ENCODE measurements around the gene THSD4. TPM values are rescaled to one million over a fixed set of nuclear protein-coding genes. Genes with fewer than 3 reads are reported as not detected.
A peak's percentile ranks its signal among the peaks of the same experiment; 100 is the strongest.

THSD4 gene
- total RNA-seq, 2 donors from 2014 or later = 71.2 to 150 TPM

DNA sequence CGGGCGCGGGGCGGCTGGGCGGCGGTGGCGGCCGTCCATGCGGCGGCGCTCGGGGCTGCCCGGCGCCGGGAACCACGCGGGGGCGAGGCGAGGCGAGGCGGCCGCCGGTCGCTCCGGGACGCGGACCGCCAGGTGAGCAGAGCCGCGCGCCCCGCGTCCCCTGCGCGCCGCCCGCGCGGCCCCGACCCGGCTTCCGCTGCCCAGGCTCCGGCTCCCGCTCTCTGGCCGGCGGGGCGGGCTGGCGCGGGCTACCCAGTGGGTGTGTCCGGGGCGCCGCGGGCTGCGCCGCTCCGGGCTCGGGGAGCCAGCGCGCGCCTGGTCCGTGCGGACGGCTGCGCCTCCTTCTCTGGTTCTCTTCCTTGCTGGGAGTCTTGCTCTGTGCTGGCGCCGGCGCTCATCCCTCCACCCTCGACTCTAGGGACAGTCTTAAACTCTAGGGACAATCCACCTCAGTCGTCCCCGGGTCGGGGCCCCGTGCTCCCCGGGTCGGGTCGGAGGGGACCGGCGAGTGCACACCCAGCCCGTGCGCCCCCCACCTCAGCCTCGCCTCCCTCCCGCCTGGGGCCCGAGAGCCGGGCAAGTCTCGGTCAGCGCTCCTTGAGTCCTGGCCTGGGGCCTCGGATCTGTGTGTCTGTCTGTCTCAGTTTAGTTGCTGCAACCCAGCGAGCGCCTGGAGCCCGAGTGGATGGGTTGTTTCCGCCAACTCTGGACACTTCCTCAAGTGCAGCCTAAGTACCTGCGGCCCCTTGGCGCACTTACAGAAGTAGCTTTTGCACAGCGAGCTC, 488 bp downstream of the THSD4 start:
- Histone ChIP-seq H3K4me3 (peak overlapping the region; percentile 77), H3K27ac (peak overlapping the region; percentile 88 to 90), H3K27me3 (replicated peaks; ENCODE audit: insufficient read depth) (no peaks in the 10 kb centered on the region), H3K36me3 (no peaks in the 10 kb centered on the region), H3K4me1 (ENCODE audit: control insufficient read depth in 1 of 2, low read depth in 2 of 2) (peaks cover 0 to 44% of the 10 kb centered on the region in 2 donors), H3K9me3 (no peaks in the 10 kb centered on the region)
- ATAC-seq (ENCODE audit: insufficient number of reproducible peaks, low FRiP score, low read depth) = peak; percentile 57
- TF ChIP-seq, protein P1, sequence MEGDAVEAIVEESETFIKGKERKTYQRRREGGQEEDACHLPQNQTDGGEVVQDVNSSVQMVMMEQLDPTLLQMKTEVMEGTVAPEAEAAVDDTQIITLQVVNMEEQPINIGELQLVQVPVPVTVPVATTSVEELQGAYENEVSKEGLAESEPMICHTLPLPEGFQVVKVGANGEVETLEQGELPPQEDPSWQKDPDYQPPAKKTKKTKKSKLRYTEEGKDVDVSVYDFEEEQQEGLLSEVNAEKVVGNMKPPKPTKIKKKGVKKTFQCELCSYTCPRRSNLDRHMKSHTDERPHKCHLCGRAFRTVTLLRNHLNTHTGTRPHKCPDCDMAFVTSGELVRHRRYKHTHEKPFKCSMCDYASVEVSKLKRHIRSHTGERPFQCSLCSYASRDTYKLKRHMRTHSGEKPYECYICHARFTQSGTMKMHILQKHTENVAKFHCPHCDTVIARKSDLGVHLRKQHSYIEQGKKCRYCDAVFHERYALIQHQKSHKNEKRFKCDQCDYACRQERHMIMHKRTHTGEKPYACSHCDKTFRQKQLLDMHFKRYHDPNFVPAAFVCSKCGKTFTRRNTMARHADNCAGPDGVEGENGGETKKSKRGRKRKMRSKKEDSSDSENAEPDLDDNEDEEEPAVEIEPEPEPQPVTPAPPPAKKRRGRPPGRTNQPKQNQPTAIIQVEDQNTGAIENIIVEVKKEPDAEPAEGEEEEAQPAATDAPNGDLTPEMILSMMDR (IDR thresholded peaks at IDR 0.05) = no peak
- DNase-seq (ENCODE audit: low spot score) = no peak

DNA sequence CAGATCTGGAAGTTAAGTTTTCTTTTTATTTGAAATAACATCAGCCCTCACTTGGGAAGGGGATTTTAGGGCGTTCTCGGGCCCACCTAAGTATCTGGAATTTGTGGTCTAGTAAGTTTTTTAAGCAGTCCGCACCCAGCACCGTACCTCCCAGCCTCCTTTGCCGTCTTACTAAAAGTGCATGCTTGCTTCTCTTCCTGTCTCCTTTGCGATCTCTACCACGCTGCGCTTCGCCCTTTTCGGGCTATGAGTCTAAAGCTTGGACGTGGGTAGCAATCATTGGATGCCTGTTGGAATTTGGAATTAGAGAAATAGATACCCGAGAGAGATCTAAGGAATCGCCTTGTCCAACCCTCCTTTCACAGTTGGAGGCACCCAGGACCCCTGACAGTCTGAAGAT, 1.1 kb downstream of the THSD4 start:
- Histone ChIP-seq H3K9me3 (no peaks in the 10 kb centered on the region), H3K4me1 (ENCODE audit: control insufficient read depth in 1 of 2, low read depth in 2 of 2) (peaks cover 0 to 44% of the 10 kb centered on the region in 2 donors), H3K4me3 (peak overlapping the region; percentile 77), H3K27ac (peak overlapping the region; percentile 88 to 90), H3K36me3 (no peaks in the 10 kb centered on the region), H3K27me3 (replicated peaks; ENCODE audit: insufficient read depth) (no peaks in the 10 kb centered on the region)
- no peak for DNase-seq (ENCODE audit: low spot score)
- TF ChIP-seq, protein P1 (IDR thresholded peaks at IDR 0.05) = no peak
- no peak for ATAC-seq (ENCODE audit: insufficient number of reproducible peaks, low FRiP score, low read depth)

DNA sequence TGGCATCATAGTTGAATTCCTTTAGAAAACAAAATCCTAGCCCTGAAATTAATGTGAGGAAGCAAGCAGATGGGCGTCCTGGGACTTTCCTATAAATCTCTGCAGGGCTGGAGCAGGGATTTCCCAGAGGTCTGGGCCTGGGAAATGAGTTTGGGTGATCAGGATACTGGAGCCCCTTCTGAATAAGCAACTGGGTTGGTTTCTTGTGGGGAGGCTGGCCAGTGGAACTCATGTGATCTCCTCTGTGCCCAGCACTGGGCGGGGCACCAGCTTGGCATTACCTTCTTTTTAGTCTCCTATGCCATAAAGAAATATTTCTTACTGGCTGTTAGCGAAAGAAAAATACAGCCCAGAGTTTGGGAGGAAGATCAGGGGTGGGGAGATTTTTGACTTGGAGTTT, 1.7 kb downstream of the THSD4 start:
- peak overlapping the region; percentile 77 for H3K4me3 ChIP-seq
- no peak for ATAC-seq (ENCODE audit: insufficient number of reproducible peaks, low FRiP score, low read depth)
- no peak for DNase-seq (ENCODE audit: low spot score)

DNA sequence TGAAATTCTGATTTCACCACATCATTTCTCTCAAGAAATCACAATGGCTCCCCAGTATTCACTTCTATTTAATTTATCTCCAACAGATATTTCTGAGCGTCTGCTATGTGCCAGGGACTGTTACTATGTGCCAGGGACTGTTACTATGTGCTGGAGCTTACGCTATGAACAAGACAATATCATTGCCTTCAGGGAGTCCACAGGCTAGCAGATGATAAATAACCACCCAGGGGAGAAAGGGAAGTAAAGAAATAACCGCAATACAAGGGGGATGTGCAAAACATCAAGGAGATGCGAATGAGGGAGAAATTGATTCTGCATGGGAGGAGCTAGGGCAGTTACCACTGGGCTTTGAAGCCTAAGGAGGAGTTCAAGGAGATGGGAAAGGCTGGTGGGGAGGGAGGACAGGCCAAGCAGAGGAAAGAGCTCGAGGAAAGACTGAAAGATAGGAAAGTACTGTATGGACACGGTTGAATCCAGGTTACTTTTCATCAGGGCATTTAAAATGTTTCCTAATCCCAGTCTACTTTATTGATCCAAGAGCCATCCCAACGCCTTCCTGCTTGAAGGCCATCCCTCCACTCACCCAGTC, 2.5 kb downstream of the THSD4 start:
- peaks cover 0 to 53% of the 10 kb centered on the region in 2 donors for H3K4me1 ChIP-seq (ENCODE audit: control insufficient read depth in 1 of 2, low read depth in 2 of 2)
- no peak overlapping the region for H3K4me3 ChIP-seq
- TF ChIP-seq, protein P1 (IDR thresholded peaks at IDR 0.05) = no peak
- H3K27ac ChIP-seq = peak overlapping the region; percentile 88 to 90
- H3K27me3 ChIP-seq (replicated peaks; ENCODE audit: insufficient read depth) = no peaks in the 10 kb centered on the region
- no peak for ATAC-seq (ENCODE audit: insufficient number of reproducible peaks, low FRiP score, low read depth)
- no peaks in the 10 kb centered on the region for H3K9me3 ChIP-seq
- no peaks in the 10 kb centered on the region for H3K36me3 ChIP-seq
- no peak for DNase-seq (ENCODE audit: low spot score)

More for the DNA sequence above, 1.7 kb downstream of the THSD4 start:
- Histone ChIP-seq H3K9me3 (no peaks in the 10 kb centered on the region), H3K4me1 (ENCODE audit: control insufficient read depth in 1 of 2, low read depth in 2 of 2) (peaks cover 0 to 44% of the 10 kb centered on the region in 2 donors), H3K27ac (peak overlapping the region; percentile 88 to 90), H3K36me3 (no peaks in the 10 kb centered on the region), H3K27me3 (replicated peaks; ENCODE audit: insufficient read depth) (no peaks in the 10 kb centered on the region)
- TF ChIP-seq, protein P1 (IDR thresholded peaks at IDR 0.05) = no peak

DNA sequence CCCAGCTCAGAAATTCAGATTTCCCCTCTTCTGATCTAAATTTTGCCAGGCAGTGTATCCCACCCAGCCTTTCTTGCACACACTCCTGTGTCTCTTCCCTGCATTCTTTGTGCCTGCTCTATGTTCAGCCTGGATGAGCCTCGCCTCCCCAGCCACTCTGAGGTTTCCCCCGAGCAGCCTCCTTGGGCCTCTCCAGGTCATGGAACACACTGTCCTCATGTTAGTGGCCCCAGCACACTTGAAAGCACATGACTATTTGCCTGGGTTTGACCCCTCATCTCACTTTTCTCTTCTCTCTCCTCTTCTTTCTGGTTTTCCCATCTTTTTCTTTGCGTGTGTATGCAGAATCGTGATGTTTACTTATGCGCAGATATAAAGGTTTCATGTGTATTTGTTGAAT, 3.1 kb downstream of the THSD4 start:
- no peaks in the 10 kb centered on the region for H3K27me3 ChIP-seq (replicated peaks; ENCODE audit: insufficient read depth)
- H3K27ac ChIP-seq = peak overlapping the region in 1 of 2 donors; percentile 14
- TF ChIP-seq, protein P1 (IDR thresholded peaks at IDR 0.05) = no peak
- peaks cover 0 to 58% of the 10 kb centered on the region in 2 donors for H3K4me1 ChIP-seq (ENCODE audit: control insufficient read depth in 1 of 2, low read depth in 2 of 2)
- no peaks in the 10 kb centered on the region for H3K36me3 ChIP-seq
- no peak for DNase-seq (ENCODE audit: low spot score)
- no peak overlapping the region for H3K4me3 ChIP-seq
- H3K9me3 ChIP-seq = no peaks in the 10 kb centered on the region
- ATAC-seq (ENCODE audit: insufficient number of reproducible peaks, low FRiP score, low read depth) = no peak

Measured in thoracic aorta (tissue), 2 donors.